NCI-H2029 (cell line): Measurements from ENCODE around the gene RERGL.
"Not testable (repeated sequence)": the region's sequence is repeated elsewhere in the genome, so short reads cannot be mapped to it uniquely, and the experiment has no call there.

Experiments
- DNase-seq: peaks from one replicate; lab custom pipeline; 2025; lab: John Stamatoyannopoulos, UW

Gene RERGL, protein sequence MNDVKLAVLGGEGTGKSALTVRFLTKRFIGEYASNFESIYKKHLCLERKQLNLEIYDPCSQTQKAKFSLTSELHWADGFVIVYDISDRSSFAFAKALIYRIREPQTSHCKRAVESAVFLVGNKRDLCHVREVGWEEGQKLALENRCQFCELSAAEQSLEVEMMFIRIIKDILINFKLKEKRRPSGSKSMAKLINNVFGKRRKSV

DNA sequence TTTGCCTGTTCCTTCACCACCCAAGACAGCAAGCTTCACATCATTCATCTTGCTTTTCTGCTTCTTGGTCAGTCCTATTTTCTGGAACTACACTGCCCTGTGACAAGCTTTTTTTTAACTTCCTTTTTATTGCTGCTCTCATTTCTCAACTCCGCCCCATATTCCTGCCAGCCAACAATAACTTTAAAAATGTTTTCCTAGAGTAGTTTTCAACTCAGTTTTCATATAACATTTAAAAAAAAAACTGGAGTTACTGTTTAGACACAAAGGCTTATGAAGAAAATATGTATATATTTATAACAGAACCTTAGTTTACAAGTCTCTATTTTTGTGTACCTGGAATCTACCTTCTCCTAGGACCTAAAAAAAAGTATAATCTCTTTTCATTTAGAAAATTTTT, at the start of gene RERGL:
TSS of gene RERGL (minus strand) at position 101 of the 400 bp plus-strand sequence. CDS start at position 48, 53 bp downstream.
- no peak for DNase-seq

DNA sequence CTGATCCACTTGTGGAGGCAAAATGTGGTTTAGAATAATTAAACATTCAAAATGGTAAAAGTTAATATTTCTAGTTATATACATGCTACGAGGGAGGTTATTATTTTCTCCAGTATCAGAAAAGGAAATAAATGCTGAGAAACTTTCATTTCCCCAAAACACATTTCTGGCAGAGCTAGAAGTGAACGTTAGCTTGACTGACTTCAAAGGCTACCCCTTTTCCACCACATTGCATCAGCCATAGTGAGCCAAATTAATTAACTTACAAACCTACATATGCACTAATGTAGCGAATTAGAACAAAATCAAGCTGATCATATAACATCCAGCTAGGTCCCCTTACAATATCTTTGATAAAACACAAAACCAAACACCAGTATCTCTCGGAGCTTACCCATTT, 49.3 kb upstream of the RERGL start:
- no peak for DNase-seq

DNA sequence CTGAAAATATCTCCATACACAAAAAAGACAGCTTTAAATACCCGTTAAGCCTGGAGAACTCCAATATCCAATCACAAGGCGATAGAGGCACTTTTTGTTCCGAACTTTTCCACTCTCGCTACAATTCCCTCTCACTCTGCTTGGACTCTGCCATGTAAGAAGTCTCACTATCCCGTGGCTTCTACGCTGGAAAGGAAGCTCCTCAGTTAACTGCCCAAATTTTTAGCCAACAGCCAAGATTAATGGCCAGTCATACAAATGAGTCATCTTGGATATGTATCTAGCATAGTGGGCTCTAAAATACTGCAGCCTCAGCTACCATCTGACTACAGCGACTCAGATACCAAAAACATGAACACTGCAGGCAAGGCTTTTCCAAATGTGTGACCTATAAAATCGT, 45.5 kb upstream of the RERGL start:
- no peak for DNase-seq

DNA sequence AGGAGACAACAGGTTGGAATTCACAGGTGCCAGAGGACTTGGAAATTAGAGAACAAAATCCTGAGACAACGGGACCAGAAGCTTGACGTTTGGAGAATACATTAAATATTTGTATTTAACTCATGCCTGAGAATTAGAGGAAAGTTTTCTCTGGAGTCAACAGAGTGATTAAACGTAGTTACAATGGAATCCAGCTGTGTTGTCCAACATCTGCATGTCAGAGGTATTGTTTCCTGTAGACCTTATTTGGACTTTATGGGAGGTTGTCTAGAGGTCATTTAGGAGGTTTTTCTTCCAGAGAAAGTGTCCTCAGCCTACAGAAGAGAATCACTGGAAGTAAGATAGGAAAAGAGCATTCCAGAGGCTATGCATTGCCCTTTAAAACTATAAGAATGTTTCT, 45.1 kb upstream of the RERGL start:
- no peak for DNase-seq

DNA sequence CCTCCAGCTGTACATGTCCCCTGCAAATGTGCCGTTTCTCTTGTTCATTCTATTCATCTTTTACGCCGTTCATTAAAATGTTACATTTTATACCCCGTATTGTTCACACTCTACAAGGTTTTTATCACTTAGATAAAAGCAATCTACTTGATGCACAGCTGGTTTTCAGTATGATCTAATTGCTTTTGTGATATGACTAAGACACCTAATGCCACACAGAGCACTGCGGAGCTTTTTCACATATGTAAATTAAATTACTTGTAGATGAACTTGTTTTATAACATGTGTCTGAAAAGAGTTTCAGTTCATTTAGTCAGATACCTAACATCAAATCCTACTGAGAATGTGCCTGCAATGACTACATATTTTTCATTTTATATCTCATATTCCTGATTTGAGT, 40.9 kb upstream of the RERGL start:
- no peak for DNase-seq

DNA sequence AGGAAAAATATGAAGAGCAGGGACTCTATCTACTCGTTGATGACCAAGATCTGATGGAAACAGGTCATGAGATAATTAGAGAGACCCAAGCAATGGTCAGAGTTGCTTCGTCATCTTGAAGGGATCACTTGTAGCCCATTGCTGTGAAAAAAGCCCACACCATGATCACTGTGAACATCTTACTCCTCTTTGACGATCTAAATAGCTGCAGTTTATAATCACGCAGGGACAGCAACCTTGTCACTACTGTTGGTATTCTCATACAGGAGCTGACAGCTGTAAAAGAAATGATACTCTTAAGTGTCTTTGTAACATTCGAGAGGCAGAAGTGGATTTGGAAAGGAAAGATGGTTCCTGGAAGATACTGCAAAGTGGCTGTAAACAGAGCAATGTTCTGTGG, 33.7 kb upstream of the RERGL start:
- DNase-seq, result no peak

DNA sequence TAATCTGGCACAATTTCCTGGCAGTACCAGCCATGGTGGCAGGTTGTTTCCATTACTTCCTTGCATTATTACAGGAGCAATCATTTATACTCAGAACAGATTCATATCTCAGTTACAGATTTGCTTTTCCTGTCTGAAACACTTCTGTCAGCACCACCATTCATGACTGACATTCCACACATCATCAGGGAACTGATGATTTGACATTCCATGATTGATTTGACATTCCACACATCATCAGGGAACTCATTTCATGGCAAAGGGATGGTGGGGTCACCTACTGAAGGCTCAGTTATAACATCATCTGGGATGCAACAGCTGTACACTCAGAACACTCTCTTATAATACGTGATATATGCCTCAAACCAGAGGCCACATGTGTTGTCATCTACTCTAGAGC, 30.9 kb upstream of the RERGL start:
- DNase-seq, result no peak

DNA sequence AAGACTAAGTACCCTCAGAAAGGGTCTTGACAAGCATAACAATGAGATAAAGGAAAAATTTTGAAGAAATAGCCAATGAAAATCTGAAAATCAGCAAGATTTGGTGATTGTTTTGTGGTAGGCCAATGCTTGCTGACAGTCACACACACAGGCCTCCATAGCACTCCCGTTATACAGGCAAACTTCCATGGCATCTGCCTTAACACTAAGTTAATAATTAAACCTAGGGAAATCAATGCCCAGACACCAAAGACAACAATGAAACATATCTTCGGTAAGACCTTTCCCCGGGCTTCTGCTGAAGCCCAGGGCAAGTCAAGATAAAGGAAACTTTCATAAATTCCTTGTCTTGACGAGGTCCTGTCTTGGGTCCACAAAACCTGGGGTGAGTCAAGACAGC, 18.6 kb upstream of the RERGL start:
- no peak for DNase-seq

DNA sequence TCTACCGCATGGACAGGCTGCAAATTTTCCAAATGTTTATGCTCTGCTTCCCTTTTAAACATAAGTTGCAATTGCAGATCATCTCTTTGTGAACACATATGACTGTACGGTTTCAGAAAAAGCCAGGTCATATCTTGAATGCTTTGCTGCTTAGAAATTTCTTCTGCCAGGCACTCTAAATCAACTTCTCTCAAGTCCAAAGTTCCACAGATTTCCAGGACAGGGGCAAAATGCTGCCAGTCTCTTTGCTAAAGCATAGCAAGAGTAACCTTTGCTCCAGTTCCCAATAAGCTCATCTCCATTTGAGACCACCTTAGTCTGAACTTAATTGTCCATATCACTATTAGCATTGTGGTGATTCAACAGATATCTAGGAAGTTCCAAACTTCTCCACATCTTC, 13.6 kb upstream of the RERGL start:
- no peak for DNase-seq

DNA sequence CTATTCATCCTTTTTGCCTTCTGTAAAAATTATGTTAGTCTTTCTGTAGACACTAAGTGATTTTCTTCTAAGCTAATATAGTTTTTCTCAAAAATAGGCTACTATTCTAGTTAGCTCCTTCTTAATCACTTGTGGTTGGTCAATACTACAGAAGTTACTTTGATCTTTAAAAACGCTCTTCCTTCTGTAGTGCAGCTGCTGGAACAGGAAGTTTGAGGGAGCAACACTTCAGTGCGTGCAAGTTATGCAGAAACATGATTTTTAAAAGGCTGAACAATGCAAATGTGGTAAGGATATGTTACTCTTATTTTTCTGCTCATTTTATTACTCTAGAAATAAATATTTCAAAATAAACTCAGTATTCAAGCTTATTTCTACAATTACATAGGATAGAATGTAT, 11.1 kb upstream of the RERGL start:
- no peak for DNase-seq

DNA sequence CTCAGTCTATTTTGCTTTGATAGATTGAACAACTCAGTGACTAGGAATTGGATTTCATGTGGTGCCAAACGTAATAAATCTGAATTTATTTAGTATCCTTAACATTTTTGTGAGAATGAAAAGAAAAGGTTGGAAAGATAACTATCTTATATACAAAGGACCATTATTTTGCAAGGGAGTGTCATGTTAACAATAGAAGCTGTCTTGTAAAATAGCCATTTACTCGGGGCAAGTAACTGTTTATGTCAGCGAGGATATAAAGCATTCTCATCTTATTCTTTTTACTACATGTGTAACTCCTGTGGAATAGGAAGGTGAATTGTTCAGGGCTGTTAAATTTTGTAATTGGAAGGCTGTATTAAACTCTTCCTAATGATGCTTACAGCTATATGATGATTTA, 5.9 kb downstream of the RERGL start:
- DNase-seq, result no peak

DNA sequence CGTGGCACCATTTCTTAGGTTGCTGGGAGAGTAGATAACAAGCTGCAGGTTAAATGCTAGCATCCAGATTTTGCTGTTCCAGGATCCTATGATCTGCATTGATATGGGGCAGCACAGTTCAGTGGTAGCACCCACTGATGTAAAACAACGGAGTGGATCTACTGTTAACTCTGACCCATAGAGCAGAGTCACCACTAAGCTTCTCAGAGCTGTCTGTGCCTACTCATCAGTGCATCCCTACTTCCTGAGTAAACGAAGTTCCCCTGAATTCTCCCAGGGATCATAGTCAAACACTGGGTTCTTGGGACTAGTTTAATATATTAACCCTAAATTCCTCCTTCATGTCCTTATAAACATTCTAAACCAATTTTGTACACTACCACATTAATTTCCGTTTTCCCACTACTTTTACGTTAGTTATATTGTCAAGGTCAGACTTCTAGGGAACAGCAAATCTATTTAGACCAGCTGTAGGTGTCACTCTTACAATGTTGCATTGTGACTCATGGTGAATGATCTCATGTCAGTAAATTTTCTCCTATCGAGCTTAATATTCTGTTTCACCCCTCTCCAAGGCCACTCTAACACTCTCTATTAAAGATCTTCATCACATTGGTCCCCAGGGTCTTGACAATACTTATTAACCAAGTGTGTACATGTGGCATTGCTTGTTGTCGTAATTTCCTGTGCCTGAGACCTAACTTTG, 10.3 kb downstream of the RERGL start:
- no peak for DNase-seq

DNA sequence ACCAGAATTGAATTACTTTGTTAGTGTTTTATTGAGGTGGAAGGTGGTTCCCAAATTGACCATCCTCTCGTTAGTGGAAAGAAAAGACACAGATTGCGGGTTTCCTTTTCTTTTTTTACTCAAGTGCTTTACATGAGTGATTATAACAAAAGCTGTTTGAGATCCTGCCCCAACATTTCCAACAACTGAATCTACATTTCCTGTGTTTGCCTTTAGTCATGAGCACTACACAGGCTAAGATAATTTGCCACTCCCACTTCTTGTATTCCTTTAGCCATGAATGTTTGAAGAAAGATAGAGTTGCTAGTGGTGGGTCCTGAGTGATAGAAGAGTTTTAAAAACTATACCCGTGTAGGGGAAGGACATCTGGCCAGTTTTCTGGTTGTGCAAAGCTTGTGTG, 16.0 kb downstream of the RERGL start:
- DNase-seq, result no peak

DNA sequence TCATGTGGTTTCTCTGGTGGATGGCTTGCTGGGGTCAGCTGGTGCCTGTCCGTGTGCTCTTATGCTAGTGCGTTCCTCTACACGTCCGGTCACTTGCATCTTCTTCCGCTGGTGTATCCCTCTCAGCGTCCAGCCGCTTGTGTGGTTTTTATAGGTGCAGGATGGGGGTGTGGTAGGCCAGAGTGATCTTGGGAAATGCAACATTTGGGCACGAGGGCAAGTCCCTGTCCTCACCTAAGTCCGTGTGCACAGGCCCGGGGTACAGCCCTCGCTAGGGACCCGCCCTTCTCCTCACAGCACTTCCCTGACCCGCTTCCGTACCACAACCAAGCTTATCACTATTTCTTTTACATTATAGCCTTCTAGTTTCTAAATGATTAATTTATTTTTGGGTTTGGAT, 17.3 kb downstream of the RERGL start:
- no peak for DNase-seq

DNA sequence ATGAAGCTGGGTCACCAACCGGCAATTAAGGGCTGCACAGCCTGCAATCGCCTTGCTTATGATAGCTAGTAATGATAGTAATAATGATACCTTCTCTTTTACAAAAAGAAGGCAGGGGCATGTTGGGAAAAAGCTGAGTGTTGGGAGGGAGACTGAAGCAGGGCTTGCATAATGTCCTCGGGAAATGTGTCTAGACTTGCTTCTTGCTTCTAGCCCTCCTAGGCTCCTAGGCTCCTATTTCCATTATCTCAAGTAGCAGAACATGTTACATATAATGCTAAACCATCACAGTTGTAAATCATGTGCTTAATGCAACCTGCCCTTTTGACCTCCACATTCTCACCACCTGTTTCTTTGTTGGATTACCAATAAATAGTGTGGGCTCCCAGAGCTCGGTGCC, 18.7 kb downstream of the RERGL start:
- no peak for DNase-seq

DNA sequence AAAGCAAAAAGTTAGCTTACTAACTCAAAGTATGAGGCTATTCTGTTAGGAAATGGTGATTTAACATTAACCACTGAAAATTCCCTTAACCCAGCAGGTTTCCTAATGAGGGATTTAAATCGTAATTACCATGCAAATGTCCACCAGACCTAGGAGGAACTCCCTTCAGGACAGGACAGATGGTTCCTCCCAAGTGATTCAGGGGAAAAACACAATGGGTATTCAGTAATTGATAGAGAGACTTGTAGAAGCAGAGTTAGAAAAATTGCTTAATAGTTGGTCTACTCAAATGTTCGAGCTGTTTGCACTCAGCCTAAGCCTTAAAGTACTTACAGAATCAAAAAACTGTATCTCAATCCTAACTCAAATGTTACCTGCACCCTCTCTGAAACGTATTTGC, 21.6 kb downstream of the RERGL start:
- no peak for DNase-seq

DNA sequence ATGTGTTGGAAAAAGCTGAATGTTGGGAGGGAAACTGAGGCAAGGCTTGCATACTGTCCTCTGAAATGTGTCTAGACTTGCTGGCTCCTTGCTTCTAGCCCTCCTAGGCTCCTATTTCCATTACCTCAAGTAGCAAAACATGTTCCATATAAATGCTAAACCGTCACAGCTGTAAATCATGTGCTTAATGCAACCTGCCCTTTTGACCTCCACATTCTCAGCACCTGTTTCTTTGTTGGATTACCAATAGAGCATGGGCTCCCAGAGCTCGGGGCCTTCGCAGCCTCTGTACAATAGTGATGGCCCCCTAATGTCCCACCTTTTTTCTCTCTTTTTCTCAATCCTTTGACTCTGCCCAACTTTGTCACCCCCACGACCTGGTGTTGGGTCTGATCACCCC, 23.3 kb downstream of the RERGL start:
- no peak for DNase-seq

DNA sequence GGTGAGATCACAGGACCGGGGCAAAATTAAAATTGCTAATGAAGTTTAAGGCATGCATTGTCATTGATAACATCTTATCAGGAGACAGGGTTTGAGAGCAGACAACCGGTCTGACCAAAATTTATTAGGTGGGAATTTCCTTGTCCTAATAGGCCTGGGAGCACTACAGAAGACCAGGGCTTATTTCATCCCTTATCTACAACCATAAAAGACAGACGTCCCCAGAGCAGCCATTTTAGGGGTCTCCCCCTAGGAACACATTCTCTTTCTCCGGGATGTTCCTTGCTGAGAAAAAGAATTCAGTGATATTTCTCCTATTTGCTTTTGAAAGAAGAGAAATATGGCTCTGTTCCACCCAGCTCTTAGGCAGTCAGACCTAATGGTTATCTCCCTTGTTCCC, 27.1 kb downstream of the RERGL start:
- DNase-seq, result not testable (repeated sequence)

DNA sequence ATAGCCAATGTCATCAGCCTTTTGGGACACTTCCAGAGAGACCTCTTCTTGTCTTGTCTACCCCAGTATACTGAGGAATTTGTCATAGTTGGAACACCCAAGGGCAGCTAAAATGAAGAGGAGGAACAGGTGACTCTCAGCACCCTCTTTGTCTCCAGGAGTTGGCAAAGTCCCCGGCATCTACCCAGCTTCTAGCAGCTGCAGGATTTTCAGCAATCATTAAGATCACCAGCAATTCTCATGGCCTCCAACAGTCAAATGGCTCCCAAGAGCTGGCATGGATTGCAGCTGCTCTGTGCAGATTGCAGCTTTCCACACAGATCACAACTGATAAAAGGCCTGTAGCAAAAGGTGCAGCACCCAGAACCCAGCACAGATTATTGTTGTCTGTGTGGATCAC, 32.9 kb downstream of the RERGL start:
- no peak for DNase-seq

DNA sequence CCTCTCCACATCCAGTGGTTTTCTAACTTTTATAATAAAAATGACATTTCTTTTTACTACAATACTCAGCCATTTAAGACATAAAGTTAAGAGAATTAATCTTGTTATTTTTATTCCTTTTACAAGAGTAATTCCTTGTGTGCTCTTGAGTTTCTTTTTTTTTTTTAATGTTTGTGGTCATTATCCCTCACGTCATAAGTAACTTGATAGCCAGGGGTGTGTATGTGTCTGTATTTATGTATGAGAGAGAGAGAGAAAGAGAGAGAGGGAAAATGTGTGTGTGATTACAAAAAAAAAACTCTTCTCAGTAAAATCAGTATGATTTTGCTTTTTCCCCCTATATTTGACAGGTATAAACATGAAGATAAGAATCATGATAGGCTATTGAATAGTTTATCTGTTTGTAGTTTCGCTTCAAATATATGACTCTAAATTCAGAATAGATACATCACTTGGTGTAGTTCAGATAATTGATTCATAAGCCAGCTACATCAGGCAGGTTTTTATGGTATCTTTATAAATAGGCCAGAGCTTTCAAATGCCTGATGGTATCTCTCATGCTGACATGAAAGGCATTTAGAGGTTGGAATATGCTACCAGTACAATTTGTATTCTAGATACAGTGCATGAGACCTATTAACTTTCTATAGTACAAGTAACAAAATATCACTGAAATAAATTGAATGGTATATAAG, 34.9 kb downstream of the RERGL start:
- DNase-seq, result no peak

DNA sequence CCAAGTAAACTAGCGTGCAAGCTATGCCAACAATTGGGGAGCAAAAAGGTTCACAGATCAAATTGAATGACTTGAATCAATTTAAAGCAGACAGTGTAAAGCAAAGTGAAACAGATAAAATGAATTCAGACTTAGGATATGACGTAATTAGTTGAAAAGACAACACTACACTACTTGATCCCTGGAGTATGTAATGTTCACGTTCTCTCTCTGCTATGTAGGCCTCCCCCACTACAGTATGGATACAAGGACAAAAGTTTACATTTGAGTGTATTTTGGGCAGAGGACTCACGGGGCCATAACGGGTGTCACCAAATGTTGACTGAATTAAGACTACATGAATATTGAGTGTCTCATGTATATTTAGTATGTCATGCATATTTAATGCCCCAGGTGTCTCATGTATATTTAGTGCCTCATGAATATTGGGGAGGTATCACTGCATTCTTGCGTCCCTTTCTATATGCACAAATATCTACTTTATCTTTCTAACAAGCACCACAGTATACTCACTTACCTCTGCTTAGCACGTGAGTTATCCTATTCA, 44.5 kb downstream of the RERGL start:
- DNase-seq, result no peak

DNA sequence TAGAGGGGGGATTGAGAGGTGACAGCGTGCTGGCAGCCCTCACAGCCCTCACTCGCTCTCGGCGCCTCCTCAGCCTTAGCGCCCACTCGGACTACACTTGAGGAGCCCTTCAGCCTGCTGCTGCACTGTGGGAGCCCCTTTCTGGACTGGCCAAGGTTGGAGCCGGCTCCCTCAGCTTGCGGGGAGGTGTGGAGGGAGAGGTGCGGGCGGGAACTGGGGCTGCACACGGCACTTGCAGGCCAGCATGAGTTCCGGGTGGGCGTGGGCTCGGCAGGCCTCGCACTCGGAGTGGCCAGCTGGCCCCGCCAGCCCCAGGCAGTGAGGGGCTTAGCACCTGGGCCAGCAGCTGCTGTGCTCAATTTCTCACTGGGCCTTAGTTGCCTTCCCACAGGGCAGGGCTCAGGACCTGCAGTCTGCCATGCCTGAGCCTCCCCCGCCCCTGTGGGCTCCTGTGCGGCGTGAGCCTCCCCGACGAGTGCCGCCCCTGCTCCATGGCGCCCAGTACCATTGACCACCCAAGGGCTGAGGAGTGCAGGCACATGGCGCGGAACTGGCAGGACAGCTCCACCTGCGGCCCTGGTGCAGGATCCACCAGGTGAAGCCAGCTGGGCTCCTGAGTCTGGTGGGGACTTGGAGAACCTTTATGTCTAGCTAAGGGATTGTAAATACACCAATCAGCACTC, 49.8 kb downstream of the RERGL start:
- DNase-seq, result not testable (repeated sequence)
